GM19193 (cell line): ENCODE data around the gene SAMD7.

Source experiments
- POLR2A ChIP-seq: IDR thresholded peaks from 4 replicates; pipeline ENCODE4 v1.6.1; 2011; ENCODE audit not compliant: insufficient read depth, insufficient read length; ENCODE audit errors: extremely low read depth

SAMD7 gene

GRCh38 chr3:169966951-169967915 lies 55.9 kb downstream of the SAMD7 start:
- TF ChIP-seq POLR2A: no peak

- no peak for TF ChIP-seq POLR2A
Observed at GRCh38 chr3:169968224-169968885, 57.0 kb downstream of the SAMD7 start.

GRCh38 chr3:169969174-169970095 lies 58.1 kb downstream of the SAMD7 start:
- no peak for TF ChIP-seq POLR2A

- no peak for TF ChIP-seq POLR2A
Observed at GRCh38 chr3:169970847-169971246, 59.5 kb downstream of the SAMD7 start.

GRCh38 chr3:169971522-169971921 lies 60.1 kb downstream of the SAMD7 start:
- TF ChIP-seq POLR2A: no peak

- TF ChIP-seq POLR2A: no peak
Observed at GRCh38 chr3:169980055-169980454, 68.7 kb downstream of the SAMD7 start.

GRCh38 chr3:169984292-169984691 lies 72.9 kb downstream of the SAMD7 start:
- TF ChIP-seq POLR2A: no peak
